K562 (cell line): Measurements from ENCODE around the gene USP12. TPM values are rescaled to one million over a fixed set of nuclear protein-coding genes. Genes with fewer than 3 reads are reported as not detected.

Experiments
- CC2D1A ChIP-seq: fragments of 450-650 bp; IDR thresholded peaks from 2 replicates; pipeline ENCODE4 v1.6.1; 2017; ENCODE audit warnings: mild to moderate bottlenecking
- CLOCK ChIP-seq: fragments of 250-450 bp; sonication (Bioruptor Pico); IDR thresholded peaks from 2 replicates; pipeline ENCODE4 v1.4.0; 2020; ENCODE audit warnings: mild to moderate bottlenecking, moderate library complexity, borderline replicate concordance
- E2F6 ChIP-seq, 2 experiments: IDR thresholded peaks; 2 replicates each; pipeline ENCODE4 v1.6.1; 2011; ENCODE audit warnings: borderline replicate concordance in 1 of 2, control low read depth in 1 of 2, low read depth in 1 of 2, low read length in 1 of 2, mild to moderate bottlenecking in 1 of 2, mixed read lengths in 1 of 2, moderate library complexity in 1 of 2; ENCODE audit not compliant: insufficient read depth in 1 of 2, insufficient read length in 1 of 2, poor library complexity in 1 of 2, severe bottlenecking in 1 of 2; ENCODE audit errors: extremely low read depth in 1 of 2
- GTF2E2 ChIP-seq: fragments of 200-800 bp; sonication (Bioruptor generic); IDR thresholded peaks from 2 replicates; pipeline ENCODE4 v1.6.1; 2016; ENCODE audit warnings: missing genetic modification characterization, missing compliant biosample characterization
- KDM5B ChIP-seq: fragments of 200-600 bp; sonication (generic); IDR thresholded peaks from 2 replicates; pipeline ENCODE4 v1.6.1; 2012; ENCODE audit warnings: low read depth, mild to moderate bottlenecking, moderate library complexity, low read length, control low read depth, inconsistent platforms; ENCODE audit not compliant: insufficient replicate concordance
- KLF1 ChIP-seq: fragments of 450-650 bp; IDR thresholded peaks from 2 replicates; pipeline ENCODE4 v1.6.1; 2016; ENCODE audit warnings: missing genetic modification characterization, missing compliant biosample characterization
- MTA2 ChIP-seq: fragments of 450-650 bp; IDR thresholded peaks from 2 replicates; pipeline ENCODE4 v1.6.1; 2016; ENCODE audit warnings: low read depth
- NFIX ChIP-seq: fragments of 250-450 bp; sonication (Bioruptor Pico); IDR thresholded peaks from 2 replicates; pipeline ENCODE4 v1.4.0; 2020; ENCODE audit warnings: low read depth, mild to moderate bottlenecking, moderate library complexity
- PML ChIP-seq: IDR thresholded peaks from 2 replicates; pipeline ENCODE4 v1.6.1; 2012; ENCODE audit warnings: low read length, inconsistent platforms
- POLR2A ChIP-seq: fragments of 450-650 bp; conservative IDR thresholded peaks from 2 replicates; pipeline ENCODE4 v1.6.1; 2016
- PYGO2 ChIP-seq: fragments of 450-650 bp; IDR thresholded peaks from 2 replicates; pipeline ENCODE4 v1.6.1; 2016; ENCODE audit warnings: mild to moderate bottlenecking, missing genetic modification characterization, moderate library complexity, missing compliant biosample characterization
- SLC30A9 ChIP-seq: fragments of 250-450 bp; sonication (Bioruptor Pico); IDR thresholded peaks from 2 replicates; pipeline ENCODE4 v1.8.0; 2022; ENCODE audit warnings: mild to moderate bottlenecking, moderate library complexity
- SMAD4 ChIP-seq: fragments of 250-450 bp; sonication (Bioruptor Pico); conservative IDR thresholded peaks from 2 replicates; pipeline ENCODE4 v1.8.0; 2021; ENCODE audit warnings: inconsistent platforms, mild to moderate bottlenecking, moderate library complexity
- SREBF2 ChIP-seq: sonication (generic); formaldehyde crosslinking; IDR thresholded peaks from 2 replicates; pipeline ENCODE4 v1.4.0; 2020; ENCODE audit warnings: mild to moderate bottlenecking, missing genetic modification reagents
- TRIM25 ChIP-seq: fragments of 450-650 bp; IDR thresholded peaks from 2 replicates; pipeline ENCODE4 v1.7.0; 2016; ENCODE audit warnings: borderline replicate concordance
- ZBTB12 ChIP-seq: fragments of 250-450 bp; sonication (Bioruptor Pico); IDR thresholded peaks from 2 replicates; pipeline ENCODE4 v1.4.0; 2020
- ZEB2 ChIP-seq: fragments of 450-650 bp; IDR thresholded peaks from 2 replicates; pipeline ENCODE4 v1.6.1; 2016
- ZNF121 ChIP-seq: sonication (generic); formaldehyde crosslinking; conservative IDR thresholded peaks from 2 replicates; pipeline ENCODE4 v1.8.0; 2022; ENCODE audit warnings: missing genetic modification reagents
- ZNF277 ChIP-seq: fragments of 250-450 bp; sonication (Bioruptor Pico); IDR thresholded peaks from 2 replicates; pipeline ENCODE4 v1.8.0; 2022; ENCODE audit warnings: inconsistent platforms, mild to moderate bottlenecking, moderate library complexity, borderline replicate concordance
- ZNF583 ChIP-seq: fragments of 250-450 bp; sonication (Bioruptor Pico); IDR thresholded peaks from 2 replicates; pipeline ENCODE4 v1.4.0; 2020
- polyA plus RNA-seq, 8 experiments: library from polyadenylated mRNA; depleted of rRNA in 4 of 8; stranded (reverse) in 5 of 8; unstranded in 3 of 8; fragments of >200 nt; fragmentation: Nextera tagmentation in 2 of 8; fragmentation: Illumina TruSeq in 1 of 8; extraction: Ambion mirVana in 2 of 8; extraction: Trizol in 1 of 8; gene quantifications; 2 replicates each; pipeline versions ENCODE4 v1.2.1 to v1.2.3, GENCODE V29; 2011 to 2014; ENCODE audit warnings: inconsistent platforms in 1 of 8, missing spikeins in 1 of 8
- total RNA-seq, 7 experiments: library from RNA; depleted of rRNA in 6 of 7; stranded (reverse); fragments of >200 nt in 6 of 7; fragmentation: Illumina TruSeq in 2 of 7; extraction: Trizol in 2 of 7; gene quantifications; 2 replicates each; pipeline versions ENCODE4 v1.2.1 to v1.2.3, GENCODE V29; 2011 to 2021; ENCODE audit warnings: low replicate concordance in 1 of 7

USP12 gene
- total and polyA plus RNA-seq, 9 of the 15 experiments (the other 6 are each of a cell fraction or from before 2014, with no cell fraction given) = 1.8 to 20.5 (median 13.3) TPM

GRCh38 chr13:27171827-27172494, 350 bp upstream of the USP12 start (continued):
- no peak for TF ChIP-seq ZBTB12
- TF ChIP-seq E2F6 (IDR thresholded peaks at IDR 0.05; ENCODE audit: borderline replicate concordance in 1 of 2, extremely low read depth in 1 of 2, insufficient read depth in 1 of 2, insufficient read length in 1 of 2, low read depth in 1 of 2, low read length in 1 of 2, poor library complexity in 1 of 2, severe bottlenecking in 1 of 2) = peak in 1 of 2 experiments; percentile 67
- no peak for TF ChIP-seq ZNF121 (CRISPR knock-in tag)
- TF ChIP-seq TRIM25 = no peak
- TF ChIP-seq ZNF583 (CRISPR knock-in tag) = no peak
- TF ChIP-seq NFIX (CRISPR knock-in tag) = no peak
- TF ChIP-seq SMAD4 (CRISPR knock-in tag) = 0 out of 2 replicates have a peak, but pooled peaks have one; percentile 25
- TF ChIP-seq ZNF277 (CRISPR knock-in tag) = no peak
- TF ChIP-seq GTF2E2 (tag) = peak; percentile 45; the same call in 1 of the 2 replicates
- TF ChIP-seq POLR2A = peak; percentile 53
- peak; percentile 32 for TF ChIP-seq KDM5B
- peak; percentile 24; the same call in 1 of the 2 replicates for TF ChIP-seq CC2D1A
- no peak for TF ChIP-seq PYGO2 (tag)
- TF ChIP-seq MTA2 = peak; percentile 42
- TF ChIP-seq CLOCK (CRISPR knock-in tag) = no peak
- no peak for TF ChIP-seq SREBF2
- TF ChIP-seq SLC30A9 (CRISPR knock-in tag) = no peak
- TF ChIP-seq KLF1 (tag) = 0 out of 2 replicates have a peak, but pooled peaks have one; percentile 16
- TF ChIP-seq ZEB2 = no peak
- 0 out of 2 replicates have a peak, but pooled peaks have one; percentile 40 for TF ChIP-seq PML
